ENCODE measurements around the gene ABCC1. TPM values are rescaled to one million over a fixed set of nuclear protein-coding genes. Genes with fewer than 3 reads are reported as not detected.
"Not testable (repeated sequence)": the region's sequence is repeated elsewhere in the genome, so short reads cannot be mapped to it uniquely, and the experiment has no call there.

ABCC1 gene
- total RNA-seq, 1 experiment from 2014 or later = 48.0 TPM

GRCh38 chr16:16092925-16093627, 143.7 kb downstream of the ABCC1 start:
- no peaks in the 10 kb centered on the region for H3K27me3 ChIP-seq
- no peak for DNase-seq
- H3K9me3 ChIP-seq = no peaks in the 10 kb centered on the region
- no peak overlapping the region for H3K4me3 ChIP-seq
- H3K36me3 ChIP-seq = peaks cover 91% of the 10 kb centered on the region

GRCh38 chr16:16093628-16094332, 144.4 kb downstream of the ABCC1 start:
- H3K9me3 ChIP-seq = no peaks in the 10 kb centered on the region
- H3K36me3 ChIP-seq = peaks cover 91% of the 10 kb centered on the region
- no peak for DNase-seq
- no peak overlapping the region for H3K4me3 ChIP-seq
- no peaks in the 10 kb centered on the region for H3K27me3 ChIP-seq

DNA sequence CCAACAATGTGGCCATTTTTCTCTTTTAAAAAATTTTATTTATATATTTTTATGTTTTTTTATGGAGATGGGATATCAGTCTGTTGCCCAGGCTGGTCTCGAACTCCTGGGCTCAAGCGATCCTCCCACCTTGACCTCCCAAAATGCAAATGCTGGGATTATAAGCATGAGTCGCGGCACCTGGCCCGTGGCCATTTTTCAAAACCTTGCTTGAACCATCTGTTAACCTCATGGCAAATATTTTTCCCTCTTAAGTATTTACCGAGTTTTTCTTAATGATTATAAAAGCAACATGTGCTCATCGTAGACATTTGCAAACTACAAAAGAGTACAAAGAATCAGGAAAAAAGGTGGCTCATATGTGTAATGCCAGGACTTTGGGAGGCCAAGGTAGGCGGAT, 146.2 kb downstream of the ABCC1 start:
- peak; percentile 27 for DNase-seq
- Histone ChIP-seq H3K27me3 (no peaks in the 10 kb centered on the region), H3K9me3 (no peaks in the 10 kb centered on the region), H3K36me3 (peaks cover 92% of the 10 kb centered on the region), H3K4me3 (no peak overlapping the region)

DNA sequence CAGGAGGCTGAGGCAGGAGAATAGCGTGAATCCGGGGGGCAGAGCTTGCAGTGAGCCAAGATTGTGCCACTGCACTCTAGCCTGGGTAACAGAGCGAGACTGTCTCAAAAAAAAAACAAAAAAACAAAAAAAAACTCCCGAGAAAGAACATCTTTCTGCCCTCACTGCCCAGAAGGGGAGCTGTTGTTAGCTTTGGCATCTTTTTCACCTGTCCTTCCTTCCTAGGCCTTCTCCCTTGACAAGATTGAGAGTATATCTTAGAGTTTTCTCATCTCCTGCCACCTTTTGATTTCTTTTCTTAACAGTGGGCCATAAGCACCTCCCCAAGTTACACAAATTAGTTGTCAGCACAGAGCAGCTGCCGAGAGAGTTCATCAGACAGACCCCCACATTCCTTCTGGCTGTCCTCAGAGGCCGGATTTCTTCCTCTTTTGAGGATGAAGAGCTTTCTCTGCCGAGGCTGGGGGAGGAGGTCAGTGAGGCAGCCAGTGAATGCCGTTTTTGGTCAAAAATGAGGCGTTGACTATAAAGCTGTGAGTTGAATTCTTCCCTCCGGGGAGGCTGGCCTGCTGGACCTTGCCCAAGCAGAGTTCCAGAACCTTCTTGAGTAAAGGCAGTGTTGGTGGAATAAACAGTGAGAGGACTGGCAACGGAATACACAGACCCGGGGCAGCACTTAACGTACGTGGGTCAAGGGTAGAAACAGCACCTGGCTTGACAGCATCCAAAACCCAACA, 146.9 kb downstream of the ABCC1 start:
- no peak overlapping the region for H3K4me3 ChIP-seq
- no peaks in the 10 kb centered on the region for H3K27me3 ChIP-seq
- H3K36me3 ChIP-seq = peaks cover 92% of the 10 kb centered on the region
- DNase-seq = no peak
- H3K9me3 ChIP-seq = no peaks in the 10 kb centered on the region

GRCh38 chr16:16096858-16097213, 147.4 kb downstream of the ABCC1 start:
- Histone ChIP-seq H3K9me3 (no peaks in the 10 kb centered on the region), H3K36me3 (peaks cover 92% of the 10 kb centered on the region), H3K4me3 (no peak overlapping the region), H3K27me3 (no peaks in the 10 kb centered on the region)
- no peak for DNase-seq

DNA sequence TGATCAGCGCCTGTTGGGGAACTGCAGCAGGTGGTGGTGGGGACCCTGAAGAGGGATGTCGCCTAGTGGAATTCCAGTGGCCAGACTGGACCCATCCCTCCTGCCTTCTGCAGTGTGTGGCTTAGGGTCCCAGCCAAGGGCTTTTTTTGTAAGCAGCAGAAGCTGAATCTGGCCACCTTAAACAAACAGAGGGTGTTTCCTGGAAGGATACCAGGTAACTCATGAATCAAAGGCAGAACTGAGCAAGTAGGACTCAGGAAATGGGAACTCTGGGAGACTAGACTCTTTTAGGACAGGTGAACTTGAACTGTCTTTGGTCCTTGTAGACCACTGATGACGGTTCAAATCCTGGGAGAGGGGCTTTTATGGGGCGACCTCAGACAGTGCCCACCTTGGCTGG, 149.9 kb downstream of the ABCC1 start:
- no peak for DNase-seq
- no peaks in the 10 kb centered on the region for H3K9me3 ChIP-seq
- H3K4me3 ChIP-seq = no peak overlapping the region
- peaks cover 94% of the 10 kb centered on the region for H3K36me3 ChIP-seq
- no peaks in the 10 kb centered on the region for H3K27me3 ChIP-seq

- Histone ChIP-seq H3K36me3 (peaks cover 97% of the 10 kb centered on the region), H3K4me3 (no peak overlapping the region), H3K9me3 (no peaks in the 10 kb centered on the region), H3K27me3 (no peaks in the 10 kb centered on the region)
- no peak for DNase-seq
Observed at GRCh38 chr16:16100631-16101030, 151.2 kb downstream of the ABCC1 start.

DNA sequence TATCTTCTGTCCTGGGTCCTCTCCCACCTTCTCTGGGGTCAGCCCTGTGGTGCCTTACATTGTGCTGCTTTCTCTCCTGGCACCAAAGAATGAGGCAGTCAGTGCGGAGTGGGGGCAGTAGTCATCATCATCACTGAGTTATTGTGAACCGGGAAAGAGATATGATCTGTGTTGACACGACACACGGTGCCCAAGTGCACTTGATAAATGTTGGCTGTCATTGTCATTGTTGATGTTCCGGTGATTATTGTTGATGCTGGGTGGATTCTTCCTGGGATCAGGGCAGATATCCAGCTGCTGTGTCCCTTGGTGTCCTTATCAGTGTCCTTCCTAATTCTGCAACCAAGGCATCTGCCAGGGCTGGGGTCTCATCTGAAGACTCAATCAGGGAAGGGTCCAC, 152.2 kb downstream of the ABCC1 start:
- peaks cover 97% of the 10 kb centered on the region for H3K36me3 ChIP-seq

GRCh38 chr16:16102738-16103137, 153.3 kb downstream of the ABCC1 start:
- Histone ChIP-seq H3K9me3 (no peaks in the 10 kb centered on the region), H3K27me3 (no peaks in the 10 kb centered on the region), H3K4me3 (no peak overlapping the region), H3K36me3 (peaks cover 96% of the 10 kb centered on the region)
- DNase-seq = no peak

More for the DNA sequence above, 152.2 kb downstream of the ABCC1 start:
- DNase-seq = no peak
- Histone ChIP-seq H3K9me3 (no peaks in the 10 kb centered on the region), H3K4me3 (no peak overlapping the region), H3K27me3 (no peaks in the 10 kb centered on the region)

DNA sequence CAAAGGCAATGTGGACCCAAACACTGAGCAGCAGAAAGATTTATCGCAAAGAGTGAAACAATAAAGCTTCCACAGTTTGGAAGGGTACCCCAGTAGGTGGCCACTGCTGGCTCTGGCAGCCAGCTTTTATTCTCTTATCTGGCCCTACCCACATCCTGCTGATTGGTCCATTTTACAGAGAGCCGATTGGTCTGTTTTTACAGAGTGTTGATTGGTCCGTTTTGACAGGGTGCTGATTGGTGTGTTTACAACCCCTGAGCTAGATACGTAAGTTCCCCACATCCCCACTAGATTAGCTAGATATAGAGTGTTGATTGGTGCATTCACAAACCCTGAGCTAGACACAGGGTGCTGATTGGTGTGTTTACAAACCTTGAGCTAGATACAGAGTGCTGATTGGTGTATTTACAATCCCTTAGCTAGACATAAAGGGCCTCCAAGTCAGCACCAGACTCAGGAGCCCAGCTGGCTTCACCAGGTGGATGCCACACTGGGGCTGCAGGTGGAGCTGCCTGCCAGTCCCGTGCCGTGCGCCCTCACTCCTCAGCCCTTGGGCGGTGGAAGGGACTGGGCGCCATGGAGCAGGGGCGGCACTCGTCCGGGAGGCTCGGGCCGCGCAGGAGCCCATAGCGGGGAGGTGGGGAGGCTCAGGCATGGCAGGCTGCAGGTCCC, 154.9 kb downstream of the ABCC1 start:
- H3K36me3 ChIP-seq = peaks cover 88% of the 10 kb centered on the region
- H3K4me3 ChIP-seq, H3K9me3 ChIP-seq, DNase-seq, H3K27me3 ChIP-seq: not testable (repeated sequence)

GRCh38 chr16:16104804-16105141, 155.4 kb downstream of the ABCC1 start:
- not testable (repeated sequence) for H3K9me3 ChIP-seq, H3K27me3 ChIP-seq, DNase-seq, H3K4me3 ChIP-seq
- peaks cover 88% of the 10 kb centered on the region for H3K36me3 ChIP-seq

DNA sequence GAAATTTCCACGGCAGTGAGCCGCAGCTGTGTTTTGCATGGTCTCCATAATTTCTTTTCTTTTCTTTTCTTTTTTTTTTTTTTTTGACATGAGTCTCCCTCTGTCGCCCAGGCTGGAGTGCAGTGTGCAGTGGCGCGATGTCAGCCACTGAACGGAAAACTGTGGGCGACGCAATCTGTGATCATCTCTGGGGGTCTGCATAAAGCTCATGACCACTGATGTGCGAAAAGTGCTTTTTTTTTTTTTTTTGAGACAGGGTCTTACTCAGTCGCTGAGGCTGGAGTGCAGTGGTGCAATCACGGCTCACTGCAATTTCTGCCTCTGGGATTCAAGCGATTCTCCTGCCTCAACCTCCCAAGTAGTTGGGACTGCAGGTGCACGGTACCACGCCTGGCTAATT, 156.2 kb downstream of the ABCC1 start:
- DNase-seq = no peak
- no peaks in the 10 kb centered on the region for H3K27me3 ChIP-seq
- peaks cover 88% of the 10 kb centered on the region for H3K36me3 ChIP-seq
- H3K9me3 ChIP-seq = no peaks in the 10 kb centered on the region
- no peak overlapping the region for H3K4me3 ChIP-seq

GRCh38 chr16:16106466-16106865, 157.1 kb downstream of the ABCC1 start:
- no peaks in the 10 kb centered on the region for H3K27me3 ChIP-seq
- no peak overlapping the region for H3K4me3 ChIP-seq
- H3K9me3 ChIP-seq = no peaks in the 10 kb centered on the region
- H3K36me3 ChIP-seq = peaks cover 88% of the 10 kb centered on the region
- no peak for DNase-seq

DNA sequence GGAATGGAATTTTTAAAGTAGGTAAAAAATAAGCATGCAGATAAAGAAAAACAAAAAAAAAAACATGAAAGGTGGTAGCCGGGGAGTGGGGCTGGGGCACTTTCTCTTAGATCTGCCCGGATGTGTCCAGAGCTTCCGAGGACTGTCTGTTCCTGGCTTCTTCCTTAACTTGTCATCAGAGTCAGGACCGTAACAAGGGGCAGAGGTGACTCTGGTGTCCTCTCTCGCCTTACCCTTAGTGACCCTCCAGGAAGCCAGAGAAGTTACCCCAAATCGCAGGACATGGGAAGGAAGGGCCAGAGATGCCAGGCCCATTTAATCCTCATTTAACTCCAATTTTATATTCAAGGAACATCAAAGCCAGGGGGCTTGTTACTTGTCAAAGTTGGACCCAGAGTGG, 158.4 kb downstream of the ABCC1 start:
- peaks cover 88% of the 10 kb centered on the region for H3K36me3 ChIP-seq
- H3K4me3 ChIP-seq = no peak overlapping the region
- no peaks in the 10 kb centered on the region for H3K9me3 ChIP-seq

GRCh38 chr16:16108759-16109158, 159.3 kb downstream of the ABCC1 start:
- DNase-seq = no peak
- Histone ChIP-seq H3K36me3 (peaks cover 86% of the 10 kb centered on the region), H3K9me3 (no peaks in the 10 kb centered on the region), H3K4me3 (no peak overlapping the region), H3K27me3 (no peaks in the 10 kb centered on the region)

More for the DNA sequence above, 158.4 kb downstream of the ABCC1 start:
- no peaks in the 10 kb centered on the region for H3K27me3 ChIP-seq
- no peak for DNase-seq

- H3K36me3 ChIP-seq = peaks cover 82% of the 10 kb centered on the region
Observed at GRCh38 chr16:16109453-16110110, 160.2 kb downstream of the ABCC1 start.

DNA sequence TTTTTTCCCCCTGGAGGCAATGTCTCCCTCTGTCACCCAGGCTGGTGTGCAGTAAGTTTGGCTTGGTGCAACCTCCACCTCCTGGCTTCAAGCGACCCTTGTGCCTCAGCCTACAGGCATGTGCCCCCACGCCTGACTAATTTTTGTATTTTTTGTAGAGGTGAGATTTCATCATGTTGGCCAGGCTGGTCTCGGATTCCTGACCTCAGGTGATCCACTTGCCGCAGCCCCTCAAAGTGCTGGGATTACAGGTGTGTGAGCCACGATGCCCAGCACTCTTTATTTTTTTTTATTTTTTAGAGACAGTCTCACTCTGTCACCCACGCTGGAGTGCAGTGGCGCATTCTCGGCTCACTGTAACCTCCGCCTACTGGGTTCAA, 160.7 kb downstream of the ABCC1 start:
- DNase-seq = no peak
- Histone ChIP-seq H3K36me3 (peaks cover 82% of the 10 kb centered on the region), H3K27me3 (no peaks in the 10 kb centered on the region), H3K9me3 (no peaks in the 10 kb centered on the region), H3K4me3 (no peak overlapping the region)

More at GRCh38 chr16:16109453-16110110, 160.2 kb downstream of the ABCC1 start:
- DNase-seq = no peak
- H3K27me3 ChIP-seq = no peaks in the 10 kb centered on the region
- H3K4me3 ChIP-seq = no peak overlapping the region
- H3K9me3 ChIP-seq = no peaks in the 10 kb centered on the region

Data from MG63 (cell line).